PC-9 (cell line): ENCODE measurements around the gene TMEFF2. TPM values are rescaled to one million over a fixed set of nuclear protein-coding genes. Genes with fewer than 3 reads are reported as not detected.

Experiments used
- BruUV-seq: library from RNA; stranded (reverse); fragments of 400-500 nt; replicated peaks from 2 replicates; lab custom pipeline; 2021; lab: Mats Ljungman, UMichigan
- CTCF ChIA-PET: fragments of 300-600 bp; sonication (Branson Sonifier 250); formaldehyde crosslinking; loops from one replicate; lab custom pipeline; 2022; ENCODE audit warnings: antibody characterized with exemption; lab: Charles Lee
- POLR2A ChIA-PET: fragments of 300-600 bp; sonication (Branson Sonifier 250); formaldehyde crosslinking; loops from one replicate; lab custom pipeline; 2022; ENCODE audit warnings: antibody characterized with exemption; ENCODE audit not compliant: unreplicated experiment; lab: Charles Lee
- DNase-seq, 2 experiments: peaks; one replicate each; pipeline versions ENCODE4 v3.0.0 to v3.0.0-alpha.2; 2015 to 2022; ENCODE audit warnings: mixed read lengths in 1 of 2
- H2AFZ ChIP-seq: fragments of 200-600 bp; sonication (generic); 2 replicates; pipeline ENCODE4 v1.8.1; 2017; ENCODE audit warnings: antibody characterized with exemption
- H3F3A ChIP-seq: fragments of 200-600 bp; sonication (generic); 2 replicates; pipeline ENCODE4 v1.8.1; 2017; ENCODE audit warnings: antibody characterized with exemption, mild to moderate bottlenecking, low read depth; ENCODE audit not compliant: insufficient read depth
- H3K27ac ChIP-seq: fragments of 200-600 bp; sonication (generic); 2 replicates; pipeline ENCODE4 v1.6.1; 2016; ENCODE audit warnings: mixed run types
- H3K27me3 ChIP-seq: fragments of 200-600 bp; sonication (generic); 2 replicates; pipeline ENCODE4 v1.6.1; 2016; ENCODE audit warnings: low read depth, mixed run types; ENCODE audit not compliant: insufficient read depth
- H3K36me3 ChIP-seq: fragments of 200-600 bp; sonication (generic); 2 replicates; pipeline ENCODE4 v1.6.1; 2016; ENCODE audit warnings: low read depth, mixed run types
- H3K4me1 ChIP-seq: fragments of 200-600 bp; sonication (generic); replicated peaks from 2 replicates; pipeline ENCODE4 v1.6.1; 2016; ENCODE audit warnings: mixed run types; ENCODE audit not compliant: insufficient read depth
- H3K4me2 ChIP-seq: fragments of 200-600 bp; sonication (generic); 2 replicates; pipeline ENCODE4 v1.6.1; 2017; ENCODE audit warnings: mixed run types
- H3K4me3 ChIP-seq: fragments of 200-600 bp; sonication (generic); 2 replicates; pipeline ENCODE4 v1.6.1; 2016; ENCODE audit warnings: mixed run types
- H3K79me2 ChIP-seq: fragments of 200-600 bp; sonication (generic); 2 replicates; pipeline ENCODE4 v1.6.1; 2017; ENCODE audit warnings: low read depth, mixed run types
- H3K9me2 ChIP-seq: fragments of 200-600 bp; sonication (generic); 2 replicates; pipeline ENCODE4 v1.8.1; 2017; ENCODE audit warnings: mild to moderate bottlenecking; ENCODE audit not compliant: insufficient read depth
- H3K9me3 ChIP-seq: fragments of 200-600 bp; sonication (generic); 2 replicates; pipeline ENCODE4 v1.8.1; 2016; ENCODE audit warnings: low read depth; ENCODE audit not compliant: insufficient read depth
- H4K20me1 ChIP-seq: fragments of 200-600 bp; sonication (generic); 2 replicates; pipeline ENCODE4 v1.8.1; 2017; ENCODE audit not compliant: insufficient read depth
- EZH2 ChIP-seq: fragments of 200-600 bp; sonication (generic); IDR thresholded peaks from 2 replicates; pipeline ENCODE4 v1.8.0; 2017; ENCODE audit warnings: antibody characterized with exemption, low read depth
- intact Hi-C: fragments of 100-400 bp; cut with micrococcal nuclease; formaldehyde crosslinking; loops from one replicate; pipeline ENCODE4 v1.10.0; 2022; ENCODE audit not compliant: unreplicated experiment
- total RNA-seq: library from RNA; stranded (reverse); gene quantifications from 2 replicates; pipeline ENCODE4 v1.2.3, GENCODE V29; 2021
- TF ChIP-seq, protein P1 (sequence below): fragments of 200-600 bp; sonication (generic); conservative IDR thresholded peaks from 2 replicates; pipeline ENCODE4 v1.6.1; 2017; ENCODE audit warnings: mixed run types, antibody characterized with exemption, mild to moderate bottlenecking, moderate library complexity

Gene TMEFF2
- total RNA-seq, 1 experiment from 2014 or later, result not detected

DNA sequence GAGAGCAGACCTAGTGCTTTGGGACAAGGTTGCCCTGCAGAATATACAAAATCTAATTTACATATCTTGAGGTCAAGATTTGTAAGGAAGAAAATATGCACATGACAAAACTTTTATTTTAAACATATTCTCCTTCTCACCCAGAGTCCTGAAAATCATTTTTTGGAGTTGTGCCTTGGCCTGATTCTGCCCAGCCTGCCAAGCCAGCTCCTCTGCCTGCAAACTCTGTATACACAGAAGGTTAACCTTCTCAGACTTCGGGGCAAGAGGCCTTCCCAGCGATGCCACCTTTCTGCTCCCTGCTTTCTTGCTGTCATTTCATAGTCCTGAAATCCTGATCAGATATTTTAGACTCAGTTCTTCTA, 252.0 kb downstream of the TMEFF2 start:
- H3K36me3 ChIP-seq, result no peaks in the 10 kb centered on the region
- intact Hi-C loops, result no loop called here
- H4K20me1 ChIP-seq, result no peaks in the 10 kb centered on the region
- no peak overlapping the region for H2AFZ ChIP-seq
- TF ChIP-seq, protein P1, sequence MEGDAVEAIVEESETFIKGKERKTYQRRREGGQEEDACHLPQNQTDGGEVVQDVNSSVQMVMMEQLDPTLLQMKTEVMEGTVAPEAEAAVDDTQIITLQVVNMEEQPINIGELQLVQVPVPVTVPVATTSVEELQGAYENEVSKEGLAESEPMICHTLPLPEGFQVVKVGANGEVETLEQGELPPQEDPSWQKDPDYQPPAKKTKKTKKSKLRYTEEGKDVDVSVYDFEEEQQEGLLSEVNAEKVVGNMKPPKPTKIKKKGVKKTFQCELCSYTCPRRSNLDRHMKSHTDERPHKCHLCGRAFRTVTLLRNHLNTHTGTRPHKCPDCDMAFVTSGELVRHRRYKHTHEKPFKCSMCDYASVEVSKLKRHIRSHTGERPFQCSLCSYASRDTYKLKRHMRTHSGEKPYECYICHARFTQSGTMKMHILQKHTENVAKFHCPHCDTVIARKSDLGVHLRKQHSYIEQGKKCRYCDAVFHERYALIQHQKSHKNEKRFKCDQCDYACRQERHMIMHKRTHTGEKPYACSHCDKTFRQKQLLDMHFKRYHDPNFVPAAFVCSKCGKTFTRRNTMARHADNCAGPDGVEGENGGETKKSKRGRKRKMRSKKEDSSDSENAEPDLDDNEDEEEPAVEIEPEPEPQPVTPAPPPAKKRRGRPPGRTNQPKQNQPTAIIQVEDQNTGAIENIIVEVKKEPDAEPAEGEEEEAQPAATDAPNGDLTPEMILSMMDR, result no peak
- TF ChIP-seq EZH2, result no peak
- no peaks in the 10 kb centered on the region for H3K9me2 ChIP-seq
- no peaks in the 10 kb centered on the region for H3K79me2 ChIP-seq
- H3K27ac ChIP-seq, result no peak overlapping the region
- no peaks in the 10 kb centered on the region for H3F3A ChIP-seq
- ChIA-PET CTCF (no interaction called here), POLR2A (no interaction called here)
- H3K27me3 ChIP-seq, result no peaks in the 10 kb centered on the region
- no peak for DNase-seq
- no peak overlapping the region for H3K4me2 ChIP-seq
- no peak overlapping the region for H3K4me3 ChIP-seq
- H3K9me3 ChIP-seq, result no peaks in the 10 kb centered on the region
- no TSS peak for BruUV-seq
- peaks cover 8% of the 10 kb centered on the region; the same call in 1 of the 2 replicates for H3K4me1 ChIP-seq

GRCh38 chr2:191942090-191942738, 252.5 kb downstream of the TMEFF2 start:
- Histone ChIP-seq H3K4me1 (peaks cover 8% of the 10 kb centered on the region; the same call in 1 of the 2 replicates), H2AFZ (no peak overlapping the region), H3F3A (no peaks in the 10 kb centered on the region), H3K79me2 (no peaks in the 10 kb centered on the region), H3K4me2 (no peak overlapping the region), H3K9me3 (no peaks in the 10 kb centered on the region), H3K9me2 (no peaks in the 10 kb centered on the region), H3K27ac (no peak overlapping the region), H3K4me3 (no peak overlapping the region), H3K36me3 (no peaks in the 10 kb centered on the region), H3K27me3 (no peaks in the 10 kb centered on the region), H4K20me1 (no peaks in the 10 kb centered on the region)
- TF ChIP-seq EZH2, result no peak
- TF ChIP-seq, protein P1, result no peak
- BruUV-seq, result no TSS peak
- intact Hi-C loops, result no loop called here
- ChIA-PET POLR2A (no interaction called here), CTCF (no interaction called here)
- no peak for DNase-seq

DNA sequence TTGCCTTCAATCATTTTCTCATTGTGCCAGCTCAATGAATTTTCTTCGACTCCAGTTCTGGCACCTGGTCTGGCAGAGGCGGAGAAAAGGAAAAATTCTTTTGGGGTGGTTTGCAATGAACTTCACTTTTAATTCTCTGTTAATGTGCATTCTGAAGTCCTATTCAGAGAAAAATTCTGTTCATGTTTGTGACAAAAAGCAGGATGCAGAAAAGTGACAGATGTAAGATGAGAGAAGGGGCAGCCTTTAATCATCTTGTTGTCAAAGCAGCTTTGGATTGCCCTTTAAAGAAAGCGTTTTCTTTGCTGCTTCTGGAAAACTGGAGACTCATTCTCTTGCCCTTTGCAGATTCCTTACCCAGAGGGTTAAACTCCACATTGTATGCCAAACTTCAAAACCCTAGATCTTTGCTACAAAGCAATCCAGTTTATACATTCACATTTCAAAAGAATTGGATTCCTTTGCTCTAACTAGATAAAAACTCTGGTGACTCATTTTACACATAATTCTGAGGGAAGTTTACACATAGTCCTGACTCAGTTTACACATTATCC, 253.3 kb downstream of the TMEFF2 start:
- no peaks in the 10 kb centered on the region for H4K20me1 ChIP-seq
- H3K9me3 ChIP-seq, result no peaks in the 10 kb centered on the region
- no peaks in the 10 kb centered on the region for H3K36me3 ChIP-seq
- H3K79me2 ChIP-seq, result no peaks in the 10 kb centered on the region
- BruUV-seq, result no TSS peak
- no peak overlapping the region for H3K4me3 ChIP-seq
- TF ChIP-seq, protein P1, result no peak
- no peak for TF ChIP-seq EZH2
- no peak overlapping the region for H2AFZ ChIP-seq
- peaks cover 4% of the 10 kb centered on the region; the same call in 1 of the 2 replicates for H3K4me1 ChIP-seq
- H3K4me2 ChIP-seq, result no peak overlapping the region
- no peak for DNase-seq
- CTCF ChIA-PET, result no interaction called here
- POLR2A ChIA-PET, result no interaction called here
- H3F3A ChIP-seq, result no peaks in the 10 kb centered on the region
- H3K27ac ChIP-seq, result no peak overlapping the region
- H3K9me2 ChIP-seq, result no peaks in the 10 kb centered on the region
- no peaks in the 10 kb centered on the region for H3K27me3 ChIP-seq
- intact Hi-C loops, result no loop called here
